Erythroblast (primary cell): Measurements from ENCODE around the gene CEP350.

ENCODE experiments used
- GATA1 ChIP-seq: IDR thresholded peaks from 2 replicates; pipeline ENCODE4 v1.6.1; 2011; ENCODE audit warnings: low read depth, mild to moderate bottlenecking, control low read depth, low read length, moderate library complexity
- POLR2A ChIP-seq: IDR thresholded peaks from 2 replicates; pipeline ENCODE4 v1.6.1; 2011; ENCODE audit warnings: mild to moderate bottlenecking, low read length

- TF ChIP-seq POLR2A (no peak), GATA1 (no peak)
Measured at GRCh38 chr1:180160357-180160756, 205.7 kb downstream of the CEP350 start.
